Endothelial cell (in vitro differentiated cells): ENCODE data around the gene B2M. TPM values are rescaled to one million over a fixed set of nuclear protein-coding genes. Genes with fewer than 3 reads are reported as not detected.
"Not testable (repeated sequence)": the region's sequence is repeated elsewhere in the genome, so short reads cannot be mapped to it uniquely, and the experiment has no call there.

ENCODE experiments used
- DNase-seq: peaks from one replicate; pipeline ENCODE4 v3.0.0; 2021; ENCODE audit warnings: low spot score
- H3K27ac Mint-ChIP-seq: one replicate; pipeline ENCODE4 v1.8.0; 2021; ENCODE audit warnings: mixed read lengths, inconsistent platforms; ENCODE audit not compliant: unreplicated experiment
- H3K27me3 Mint-ChIP-seq: one replicate; pipeline ENCODE4 v1.8.0; 2021; ENCODE audit warnings: mild to moderate bottlenecking, moderate library complexity, mixed read lengths, inconsistent platforms; ENCODE audit not compliant: unreplicated experiment
- H3K36me3 Mint-ChIP-seq: one replicate; pipeline ENCODE4 v1.8.0; 2021; ENCODE audit warnings: mild to moderate bottlenecking, low read depth, mixed read lengths, inconsistent platforms; ENCODE audit not compliant: unreplicated experiment
- H3K4me1 Mint-ChIP-seq: one replicate; pipeline ENCODE4 v1.8.0; 2021; ENCODE audit warnings: mild to moderate bottlenecking, mixed read lengths, inconsistent platforms; ENCODE audit not compliant: unreplicated experiment
- H3K4me3 Mint-ChIP-seq: one replicate; pipeline ENCODE4 v1.8.0; 2021; ENCODE audit warnings: mild to moderate bottlenecking, mixed read lengths, inconsistent platforms; ENCODE audit not compliant: unreplicated experiment
- H3K9me3 Mint-ChIP-seq: one replicate; pipeline ENCODE4 v1.8.0; 2021; ENCODE audit warnings: mixed read lengths, inconsistent platforms; ENCODE audit not compliant: unreplicated experiment
- CTCF ChIP-seq: fragments of 200-600 bp; sonication (generic); IDR thresholded peaks from one replicate; pipeline ENCODE4 v1.5.0; 2021; ENCODE audit warnings: antibody characterized with exemption; ENCODE audit not compliant: unreplicated experiment
- total RNA-seq: library from RNA; stranded (reverse); fragmentation: NEBNext Ultra II Directional; extraction: Animal tissue kit (Norgen Biotek cat#: 25700); gene quantifications from one replicate; pipeline ENCODE4 v1.2.1, GENCODE V29; 2021; ENCODE audit not compliant: unreplicated experiment

The B2M gene
- total RNA-seq, 1 donor from 2014 or later, result 546 TPM

GRCh38 chr15:44726568-44727484, 15.5 kb downstream of the B2M start:
- TF ChIP-seq CTCF, result no peak
- H3K9me3 Mint-ChIP-seq, result no peaks in the 10 kb centered on the region
- H3K4me3 Mint-ChIP-seq, result no peak overlapping the region
- DNase-seq, result no peak
- H3K4me1 Mint-ChIP-seq, result peaks cover 17% of the 10 kb centered on the region
- H3K27ac Mint-ChIP-seq, result peak overlapping the region; percentile 90
- H3K27me3 Mint-ChIP-seq, result no peaks in the 10 kb centered on the region
- H3K36me3 Mint-ChIP-seq, result peaks cover 3% of the 10 kb centered on the region

- Mint-ChIP-seq H3K27me3 (no peaks in the 10 kb centered on the region), H3K4me1 (peaks cover 17% of the 10 kb centered on the region), H3K27ac (peak overlapping the region; percentile 48), H3K4me3 (no peak overlapping the region), H3K36me3 (peaks cover 6% of the 10 kb centered on the region), H3K9me3 (no peaks in the 10 kb centered on the region)
- DNase-seq, result no peak
- no peak for TF ChIP-seq CTCF
These were observed 16.3 kb downstream of the B2M start for GRCh38 chr15:44727485-44728231.

- Mint-ChIP-seq H3K4me3 (peak overlapping the region; percentile 97), H3K27ac (peak overlapping the region; percentile 92), H3K4me1 (peaks cover 17% of the 10 kb centered on the region)
- DNase-seq, H3K36me3 Mint-ChIP-seq, H3K9me3 Mint-ChIP-seq, H3K27me3 Mint-ChIP-seq: not testable (repeated sequence)
These were observed 16.9 kb downstream of the B2M start for GRCh38 chr15:44728232-44728575.

GRCh38 chr15:44728576-44729407, 17.5 kb downstream of the B2M start:
- no peaks in the 10 kb centered on the region for H3K9me3 Mint-ChIP-seq
- H3K4me3 Mint-ChIP-seq, result peak overlapping the region; percentile 97
- DNase-seq, result peak; percentile 84
- no peaks in the 10 kb centered on the region for H3K27me3 Mint-ChIP-seq
- peaks cover 19% of the 10 kb centered on the region for H3K4me1 Mint-ChIP-seq
- no peak for TF ChIP-seq CTCF
- H3K36me3 Mint-ChIP-seq, result peaks cover 6% of the 10 kb centered on the region
- peak overlapping the region; percentile 92 for H3K27ac Mint-ChIP-seq

- Mint-ChIP-seq H3K4me1 (peaks cover 20% of the 10 kb centered on the region), H3K9me3 (no peaks in the 10 kb centered on the region), H3K27me3 (no peaks in the 10 kb centered on the region), H3K27ac (peak overlapping the region; percentile 92), H3K36me3 (peaks cover 6% of the 10 kb centered on the region), H3K4me3 (peak overlapping the region; percentile 97)
- no peak for TF ChIP-seq CTCF
- no peak for DNase-seq
These were observed 18.3 kb downstream of the B2M start for GRCh38 chr15:44729408-44730127.
